Breast epithelium (tissue), 3 donors: ENCODE data around the gene CEP55.

ENCODE experiments used
- POLR2AphosphoS5 ChIP-seq, 3 donors: sonication (generic); formaldehyde crosslinking; IDR thresholded peaks; one replicate each; pipeline ENCODE4 v1.6.1; 2017; ENCODE audit warnings: antibody characterized with exemption in 3 of 3
- TF ChIP-seq, protein P1 (sequence below), 3 donors: fragments of 450-650 bp; IDR thresholded peaks; one replicate each; pipeline ENCODE4 v1.5.1; 2016 to 2017; ENCODE audit warnings: antibody characterized with exemption in 3 of 3, mild to moderate bottlenecking in 3 of 3, moderate library complexity in 3 of 3

DNA sequence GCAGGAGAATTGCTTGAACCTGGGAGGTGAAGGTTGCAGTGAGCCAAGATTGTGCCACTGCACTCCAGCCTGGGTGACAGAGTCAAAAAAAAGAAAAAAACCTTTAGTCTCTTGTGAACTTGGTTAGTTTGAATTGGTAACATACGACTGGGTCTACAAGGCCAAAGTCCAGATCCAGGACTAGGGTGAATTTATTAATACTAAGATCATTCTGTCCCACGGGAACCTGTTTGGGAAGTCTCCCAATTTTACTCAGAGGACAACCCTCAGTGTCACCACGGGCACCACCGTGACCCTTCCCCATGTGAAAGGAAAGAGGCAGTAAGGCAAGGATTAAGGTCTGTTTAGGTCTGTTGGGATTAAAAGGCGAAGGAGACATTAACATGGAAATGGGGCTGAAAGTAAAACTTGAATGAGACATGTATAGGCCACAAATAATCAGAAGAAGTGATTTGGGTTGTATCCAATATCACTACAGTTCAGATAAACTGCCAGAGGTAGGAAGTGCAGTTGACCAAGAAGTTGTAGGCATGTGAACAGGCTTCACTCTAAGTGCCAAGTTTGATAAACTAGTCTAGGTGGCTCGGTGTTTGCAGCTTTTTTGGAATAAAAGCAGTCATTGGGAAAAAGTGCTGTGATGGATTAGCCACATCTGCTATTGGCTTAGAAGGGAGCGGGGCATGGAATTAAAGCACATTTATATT lies 45.0 kb upstream of the CEP55 start:
- TF ChIP-seq, protein P1, sequence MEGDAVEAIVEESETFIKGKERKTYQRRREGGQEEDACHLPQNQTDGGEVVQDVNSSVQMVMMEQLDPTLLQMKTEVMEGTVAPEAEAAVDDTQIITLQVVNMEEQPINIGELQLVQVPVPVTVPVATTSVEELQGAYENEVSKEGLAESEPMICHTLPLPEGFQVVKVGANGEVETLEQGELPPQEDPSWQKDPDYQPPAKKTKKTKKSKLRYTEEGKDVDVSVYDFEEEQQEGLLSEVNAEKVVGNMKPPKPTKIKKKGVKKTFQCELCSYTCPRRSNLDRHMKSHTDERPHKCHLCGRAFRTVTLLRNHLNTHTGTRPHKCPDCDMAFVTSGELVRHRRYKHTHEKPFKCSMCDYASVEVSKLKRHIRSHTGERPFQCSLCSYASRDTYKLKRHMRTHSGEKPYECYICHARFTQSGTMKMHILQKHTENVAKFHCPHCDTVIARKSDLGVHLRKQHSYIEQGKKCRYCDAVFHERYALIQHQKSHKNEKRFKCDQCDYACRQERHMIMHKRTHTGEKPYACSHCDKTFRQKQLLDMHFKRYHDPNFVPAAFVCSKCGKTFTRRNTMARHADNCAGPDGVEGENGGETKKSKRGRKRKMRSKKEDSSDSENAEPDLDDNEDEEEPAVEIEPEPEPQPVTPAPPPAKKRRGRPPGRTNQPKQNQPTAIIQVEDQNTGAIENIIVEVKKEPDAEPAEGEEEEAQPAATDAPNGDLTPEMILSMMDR (IDR thresholded peaks at IDR 0.05), result no peak
- no peak for TF ChIP-seq POLR2AphosphoS5 (IDR thresholded peaks at IDR 0.05)
